ENCODE data around the gene DNMT1. TPM values are rescaled to one million over a fixed set of nuclear protein-coding genes. Genes with fewer than 3 reads are reported as not detected.

Gene DNMT1
- total RNA-seq, 2 donors from 2014 or later, result 163 to 189 TPM

DNA sequence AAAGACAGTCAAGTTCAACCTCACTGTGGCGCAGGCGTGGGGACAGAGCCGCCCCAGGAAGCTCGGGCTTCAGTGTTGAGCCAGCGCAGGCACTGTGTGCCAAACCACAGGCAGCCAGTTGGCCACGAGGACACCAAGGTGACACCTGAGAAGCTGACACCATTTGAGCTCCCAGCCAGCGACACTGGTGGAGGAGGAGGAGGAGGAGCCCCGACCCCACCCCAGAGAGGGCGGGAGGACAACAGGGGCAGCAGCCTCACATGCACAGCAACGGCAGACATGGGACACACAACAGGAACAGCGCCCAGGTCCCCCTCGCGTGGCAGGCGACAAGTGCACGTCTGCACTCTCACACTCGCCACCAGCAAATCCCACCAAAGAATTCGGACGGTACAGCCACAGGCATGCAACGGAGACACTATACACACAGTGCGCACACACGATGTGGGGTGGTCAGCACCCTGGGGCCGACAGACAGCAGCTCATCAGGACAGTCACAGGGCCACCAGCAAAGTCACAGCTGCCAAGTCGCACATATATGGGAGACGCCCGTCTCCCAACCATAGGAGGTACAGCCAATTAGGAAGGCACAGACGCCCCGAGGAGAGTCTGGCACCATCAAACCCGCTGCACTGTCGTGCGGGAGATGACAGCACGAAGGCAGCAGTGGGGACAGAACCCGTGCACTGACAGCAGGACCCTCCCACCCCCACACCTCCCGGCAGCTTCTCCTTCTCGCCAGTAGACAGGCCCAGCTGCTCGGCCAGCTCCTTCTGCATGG lies 78.5 kb downstream of the DNMT1 start:
- peak overlapping the region; percentile 70 for H3K27ac Mint-ChIP-seq
- no peak overlapping the region for H3K4me3 ChIP-seq (ENCODE audit: low read length)
- no peaks in the 10 kb centered on the region for H3K9me3 Mint-ChIP-seq
- H3K9me3 ChIP-seq (ENCODE audit: control insufficient read depth, low read length), result no peaks in the 10 kb centered on the region
- TF ChIP-seq, protein P1, sequence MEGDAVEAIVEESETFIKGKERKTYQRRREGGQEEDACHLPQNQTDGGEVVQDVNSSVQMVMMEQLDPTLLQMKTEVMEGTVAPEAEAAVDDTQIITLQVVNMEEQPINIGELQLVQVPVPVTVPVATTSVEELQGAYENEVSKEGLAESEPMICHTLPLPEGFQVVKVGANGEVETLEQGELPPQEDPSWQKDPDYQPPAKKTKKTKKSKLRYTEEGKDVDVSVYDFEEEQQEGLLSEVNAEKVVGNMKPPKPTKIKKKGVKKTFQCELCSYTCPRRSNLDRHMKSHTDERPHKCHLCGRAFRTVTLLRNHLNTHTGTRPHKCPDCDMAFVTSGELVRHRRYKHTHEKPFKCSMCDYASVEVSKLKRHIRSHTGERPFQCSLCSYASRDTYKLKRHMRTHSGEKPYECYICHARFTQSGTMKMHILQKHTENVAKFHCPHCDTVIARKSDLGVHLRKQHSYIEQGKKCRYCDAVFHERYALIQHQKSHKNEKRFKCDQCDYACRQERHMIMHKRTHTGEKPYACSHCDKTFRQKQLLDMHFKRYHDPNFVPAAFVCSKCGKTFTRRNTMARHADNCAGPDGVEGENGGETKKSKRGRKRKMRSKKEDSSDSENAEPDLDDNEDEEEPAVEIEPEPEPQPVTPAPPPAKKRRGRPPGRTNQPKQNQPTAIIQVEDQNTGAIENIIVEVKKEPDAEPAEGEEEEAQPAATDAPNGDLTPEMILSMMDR (conservative IDR thresholded peaks at IDR 0.05), result no peak
- H3K36me3 ChIP-seq (ENCODE audit: control insufficient read depth, insufficient read depth, low read length), result peaks cover 29% of the 10 kb centered on the region
- H3K27ac ChIP-seq (ENCODE audit: low read depth, low read length), result no peak overlapping the region
- no peaks in the 10 kb centered on the region for H3K27me3 Mint-ChIP-seq (ENCODE audit: insufficient read depth)
- H3K27me3 ChIP-seq (ENCODE audit: control insufficient read depth, insufficient read depth, low read length, poor library complexity, severe bottlenecking), result no peaks in the 10 kb centered on the region
- no peak for DNase-seq
- H3K9ac ChIP-seq (ENCODE audit: extremely low read depth, low read length, poor library complexity, severe bottlenecking), result no peak overlapping the region
- no peak overlapping the region for H3K4me3 Mint-ChIP-seq
- no peaks in the 10 kb centered on the region for H3K4me1 ChIP-seq (ENCODE audit: control insufficient read depth, insufficient read depth, low read length)
- peaks cover 28% of the 10 kb centered on the region for H3K36me3 Mint-ChIP-seq (ENCODE audit: low read depth)
- 95 to 97% methylated on average over 29 to 35 of the region's 35 CpGs for WGBS, 2 experiments (ENCODE audit: insufficient coverage in 1 of 2, insufficient read length in 1 of 2)
- no peaks in the 10 kb centered on the region for H3K4me1 Mint-ChIP-seq

DNA sequence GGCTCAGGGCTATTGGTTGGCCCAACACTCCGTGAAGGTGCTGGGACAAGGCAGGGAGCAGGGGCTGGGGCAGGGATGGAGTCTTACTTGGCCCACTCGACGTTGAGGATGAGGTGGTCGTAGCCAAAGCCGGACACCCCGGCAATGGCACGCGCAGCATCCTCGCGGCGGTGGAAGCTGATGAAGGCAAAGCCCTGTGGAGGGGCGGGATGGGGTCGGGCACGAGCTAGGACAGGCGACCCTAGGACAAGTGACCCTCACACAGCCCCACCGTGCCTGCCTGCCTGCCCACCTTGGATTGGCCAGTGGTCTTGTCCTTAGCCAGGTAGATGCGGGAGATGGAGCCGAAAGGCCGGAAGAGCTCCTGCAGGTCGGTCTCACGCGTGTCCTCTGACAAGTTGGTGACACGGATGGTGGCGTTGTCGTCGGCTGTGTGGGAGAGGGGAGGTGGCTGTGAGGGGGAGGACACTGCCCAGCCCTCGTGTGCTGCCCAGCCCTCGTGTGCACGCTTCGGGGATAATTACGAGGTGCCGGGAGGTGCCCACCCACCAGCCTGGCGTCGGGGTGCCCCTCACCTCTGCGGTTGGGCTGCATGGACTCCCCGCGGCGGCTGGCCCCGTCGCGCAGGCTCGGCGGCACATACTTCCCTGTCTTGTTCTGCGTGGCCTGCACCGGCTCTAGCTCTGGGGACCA lies 79.2 kb downstream of the DNMT1 start:
- H3K36me3 Mint-ChIP-seq (ENCODE audit: low read depth), result peaks cover 32% of the 10 kb centered on the region
- H3K36me3 ChIP-seq (ENCODE audit: control insufficient read depth, insufficient read depth, low read length), result peaks cover 36% of the 10 kb centered on the region
- no peak overlapping the region for H3K9ac ChIP-seq (ENCODE audit: extremely low read depth, low read length, poor library complexity, severe bottlenecking)
- no peak overlapping the region for H3K4me3 ChIP-seq (ENCODE audit: low read length)
- no peaks in the 10 kb centered on the region for H3K9me3 Mint-ChIP-seq
- H3K9me3 ChIP-seq (ENCODE audit: control insufficient read depth, low read length), result no peaks in the 10 kb centered on the region
- peak; percentile 48 for DNase-seq
- 97 to 98% methylated on average over 32 to 45 of the region's 45 CpGs for WGBS, 2 experiments (ENCODE audit: insufficient coverage in 1 of 2, insufficient read length in 1 of 2)
- TF ChIP-seq, protein P1 (conservative IDR thresholded peaks at IDR 0.05), result no peak
- H3K27ac Mint-ChIP-seq, result peak overlapping the region; percentile 70
- no peaks in the 10 kb centered on the region for H3K27me3 Mint-ChIP-seq (ENCODE audit: insufficient read depth)
- H3K27me3 ChIP-seq (ENCODE audit: control insufficient read depth, insufficient read depth, low read length, poor library complexity, severe bottlenecking), result no peaks in the 10 kb centered on the region
- no peak overlapping the region for H3K4me3 Mint-ChIP-seq
- no peaks in the 10 kb centered on the region for H3K4me1 ChIP-seq (ENCODE audit: control insufficient read depth, insufficient read depth, low read length)
- H3K27ac ChIP-seq (ENCODE audit: low read depth, low read length), result no peak overlapping the region
- no peaks in the 10 kb centered on the region for H3K4me1 Mint-ChIP-seq

DNA sequence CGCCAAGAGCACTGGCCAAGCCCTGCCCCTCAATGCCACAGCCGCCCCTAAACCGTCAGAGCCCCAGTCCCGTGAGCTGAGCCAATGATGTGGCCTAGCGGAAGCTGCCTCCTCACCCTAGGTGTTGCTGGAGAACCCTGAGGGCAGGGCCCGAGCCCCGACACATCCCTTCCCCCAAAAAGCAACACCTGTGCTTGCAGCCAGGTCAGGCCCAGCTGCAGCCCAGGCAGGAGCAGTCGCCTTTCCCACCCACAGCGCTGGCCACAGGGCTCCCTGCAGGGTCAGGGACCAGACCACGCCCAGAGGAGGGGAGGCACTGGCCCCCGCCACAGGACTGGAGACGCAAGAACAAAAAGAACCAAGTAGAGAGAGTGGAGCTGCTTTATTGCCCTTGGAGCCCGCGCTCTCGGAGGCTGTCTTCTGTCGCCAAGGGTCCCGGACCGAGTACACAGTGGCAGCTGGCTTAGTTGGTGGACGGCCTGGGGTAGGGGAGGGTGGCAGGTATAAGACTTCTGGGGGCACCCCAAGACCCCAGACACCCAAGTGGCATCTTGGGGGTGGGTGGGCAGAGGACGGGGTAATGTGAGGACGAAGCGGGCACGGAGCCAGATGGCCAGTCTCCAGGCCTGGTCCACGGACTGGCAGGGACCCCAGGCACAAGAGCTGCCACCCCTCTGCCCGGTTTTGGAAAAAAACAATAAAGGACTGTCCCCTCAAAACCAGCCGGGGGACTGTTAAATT lies 79.9 kb downstream of the DNMT1 start:
- Mint-ChIP-seq H3K27me3 (ENCODE audit: insufficient read depth) (no peaks in the 10 kb centered on the region), H3K4me3 (no peak overlapping the region), H3K36me3 (ENCODE audit: low read depth) (peaks cover 36% of the 10 kb centered on the region), H3K9me3 (no peaks in the 10 kb centered on the region), H3K27ac (no peak overlapping the region), H3K4me1 (no peaks in the 10 kb centered on the region)
- H3K27ac ChIP-seq (ENCODE audit: low read depth, low read length), result no peak overlapping the region
- 84 to 91% methylated on average over 10 to 26 of the region's 26 CpGs for WGBS, 2 experiments (ENCODE audit: insufficient coverage in 1 of 2, insufficient read length in 1 of 2)
- TF ChIP-seq, protein P1 (conservative IDR thresholded peaks at IDR 0.05), result no peak
- H3K4me3 ChIP-seq (ENCODE audit: low read length), result no peak overlapping the region
- H3K9me3 ChIP-seq (ENCODE audit: control insufficient read depth, low read length), result no peaks in the 10 kb centered on the region
- H3K4me1 ChIP-seq (ENCODE audit: control insufficient read depth, insufficient read depth, low read length), result no peaks in the 10 kb centered on the region
- H3K36me3 ChIP-seq (ENCODE audit: control insufficient read depth, insufficient read depth, low read length), result peaks cover 42% of the 10 kb centered on the region
- peak; percentile 70 for DNase-seq
- no peaks in the 10 kb centered on the region for H3K27me3 ChIP-seq (ENCODE audit: control insufficient read depth, insufficient read depth, low read length, poor library complexity, severe bottlenecking)
- no peak overlapping the region for H3K9ac ChIP-seq (ENCODE audit: extremely low read depth, low read length, poor library complexity, severe bottlenecking)
